IPS-20b (cell line): ENCODE data around the gene CHMP4B.
A peak's percentile ranks its signal among the peaks of the same experiment; 100 is the strongest.

Experiments
- H3K27ac ChIP-seq: one replicate; pipeline ENCODE4 v1.5.1; 2013; ENCODE audit warnings: low read length
- H3K27me3 ChIP-seq: 2 replicates; pipeline ENCODE4 v1.6.1; 2013; ENCODE audit warnings: mild to moderate bottlenecking, low read length, inconsistent platforms; ENCODE audit not compliant: insufficient read depth
- H3K36me3 ChIP-seq: 2 replicates; pipeline ENCODE4 v1.6.1; 2013; ENCODE audit warnings: low read depth, mild to moderate bottlenecking, inconsistent platforms, low read length, moderate library complexity; ENCODE audit not compliant: insufficient read depth
- H3K4me1 ChIP-seq: 2 replicates; pipeline ENCODE4 v1.6.1; 2013; ENCODE audit warnings: mild to moderate bottlenecking, control low read depth, inconsistent platforms, low read length, moderate library complexity; ENCODE audit not compliant: insufficient read depth
- H3K4me3 ChIP-seq: 2 replicates; pipeline ENCODE4 v1.5.1; 2013; ENCODE audit warnings: mild to moderate bottlenecking, low read length, inconsistent platforms
- H3K9ac ChIP-seq: 2 replicates; pipeline ENCODE4 v1.6.1; 2013; ENCODE audit warnings: low read depth, mild to moderate bottlenecking, inconsistent platforms, low read length, moderate library complexity
- H3K9me3 ChIP-seq: 2 replicates; pipeline ENCODE4 v1.6.1; 2013; ENCODE audit warnings: mild to moderate bottlenecking, low read depth, low read length, inconsistent platforms; ENCODE audit not compliant: insufficient read depth

CHMP4B gene

GRCh38 chr20:33811776-33812151 is 616 bp downstream of the CHMP4B start:
- Histone ChIP-seq H3K4me3 (peak overlapping the region; percentile 72), H3K27me3 (no peaks in the 10 kb centered on the region), H3K36me3 (peaks cover 5% of the 10 kb centered on the region; the same call in 1 of the 2 replicates), H3K9ac (peak overlapping the region; percentile 81), H3K9me3 (no peaks in the 10 kb centered on the region), H3K27ac (no peak overlapping the region), H3K4me1 (peaks cover 8% of the 10 kb centered on the region; the same call in 1 of the 2 replicates)

GRCh38 chr20:33812152-33812849 is 1.2 kb downstream of the CHMP4B start:
- Histone ChIP-seq H3K9me3 (no peaks in the 10 kb centered on the region), H3K36me3 (peaks cover 5% of the 10 kb centered on the region; the same call in 1 of the 2 replicates), H3K9ac (peak overlapping the region; percentile 81), H3K27ac (no peak overlapping the region), H3K4me1 (peaks cover 8% of the 10 kb centered on the region; the same call in 1 of the 2 replicates), H3K27me3 (no peaks in the 10 kb centered on the region), H3K4me3 (peak overlapping the region; percentile 72)

GRCh38 chr20:33812908-33813462 is 1.8 kb downstream of the CHMP4B start:
- Histone ChIP-seq H3K4me1 (peaks cover 8% of the 10 kb centered on the region; the same call in 1 of the 2 replicates), H3K9me3 (no peaks in the 10 kb centered on the region), H3K27me3 (no peaks in the 10 kb centered on the region), H3K4me3 (peak overlapping the region; percentile 72), H3K9ac (peak overlapping the region; percentile 81; the same call in 1 of the 2 replicates), H3K27ac (no peak overlapping the region), H3K36me3 (peaks cover 5% of the 10 kb centered on the region; the same call in 1 of the 2 replicates)

- Histone ChIP-seq H3K27ac (no peak overlapping the region), H3K9me3 (no peaks in the 10 kb centered on the region)
Observed at GRCh38 chr20:33814238-33814712, 3.1 kb downstream of the CHMP4B start.

GRCh38 chr20:33815671-33816070 is 4.5 kb downstream of the CHMP4B start:
- Histone ChIP-seq H3K27ac (no peak overlapping the region), H3K27me3 (no peaks in the 10 kb centered on the region), H3K36me3 (peaks cover 5% of the 10 kb centered on the region; the same call in 1 of the 2 replicates), H3K9me3 (no peaks in the 10 kb centered on the region), H3K4me1 (peaks cover 8% of the 10 kb centered on the region; the same call in 1 of the 2 replicates), H3K9ac (no peak overlapping the region), H3K4me3 (no peak overlapping the region)

More at GRCh38 chr20:33814238-33814712, 3.1 kb downstream of the CHMP4B start:
- H3K9ac ChIP-seq = no peak overlapping the region
- H3K4me1 ChIP-seq = peaks cover 8% of the 10 kb centered on the region; the same call in 1 of the 2 replicates
- peaks cover 5% of the 10 kb centered on the region; the same call in 1 of the 2 replicates for H3K36me3 ChIP-seq
- H3K4me3 ChIP-seq = no peak overlapping the region
- H3K27me3 ChIP-seq = no peaks in the 10 kb centered on the region

- peaks cover 8% of the 10 kb centered on the region; the same call in 1 of the 2 replicates for H3K4me1 ChIP-seq
Observed at GRCh38 chr20:33816191-33816590, 5.0 kb downstream of the CHMP4B start.

GRCh38 chr20:33817411-33817810 is 6.3 kb downstream of the CHMP4B start:
- Histone ChIP-seq H3K27ac (no peak overlapping the region), H3K4me1 (peaks cover 7% of the 10 kb centered on the region; the same call in 1 of the 2 replicates), H3K36me3 (peaks cover 5% of the 10 kb centered on the region; the same call in 1 of the 2 replicates), H3K9me3 (no peaks in the 10 kb centered on the region), H3K9ac (no peak overlapping the region), H3K27me3 (no peaks in the 10 kb centered on the region), H3K4me3 (no peak overlapping the region)

More at GRCh38 chr20:33816191-33816590, 5.0 kb downstream of the CHMP4B start:
- Histone ChIP-seq H3K9ac (no peak overlapping the region), H3K4me3 (no peak overlapping the region), H3K36me3 (peaks cover 5% of the 10 kb centered on the region; the same call in 1 of the 2 replicates), H3K27me3 (no peaks in the 10 kb centered on the region), H3K27ac (no peak overlapping the region), H3K9me3 (no peaks in the 10 kb centered on the region)

GRCh38 chr20:33819456-33819855 is 8.3 kb downstream of the CHMP4B start:
- Histone ChIP-seq H3K27me3 (no peaks in the 10 kb centered on the region), H3K27ac (no peak overlapping the region), H3K36me3 (peaks cover 5% of the 10 kb centered on the region; the same call in 1 of the 2 replicates), H3K9ac (no peak overlapping the region), H3K4me1 (no peaks in the 10 kb centered on the region), H3K4me3 (no peak overlapping the region), H3K9me3 (no peaks in the 10 kb centered on the region)

- H3K4me1 ChIP-seq = peaks cover 6% of the 10 kb centered on the region
- no peak overlapping the region for H3K4me3 ChIP-seq
- no peak overlapping the region for H3K9ac ChIP-seq
- no peak overlapping the region for H3K27ac ChIP-seq
- H3K27me3 ChIP-seq = no peaks in the 10 kb centered on the region
- no peaks in the 10 kb centered on the region for H3K9me3 ChIP-seq
- H3K36me3 ChIP-seq = peaks cover 3% of the 10 kb centered on the region; the same call in 1 of the 2 replicates
Observed at GRCh38 chr20:33820362-33820761, 9.2 kb downstream of the CHMP4B start.

- no peaks in the 10 kb centered on the region for H3K27me3 ChIP-seq
- no peak overlapping the region for H3K9ac ChIP-seq
- H3K36me3 ChIP-seq = no peaks in the 10 kb centered on the region
Observed at GRCh38 chr20:33821270-33821836, 10.2 kb downstream of the CHMP4B start.

GRCh38 chr20:33822423-33822822 is 11.3 kb downstream of the CHMP4B start:
- Histone ChIP-seq H3K9ac (no peak overlapping the region), H3K27me3 (no peaks in the 10 kb centered on the region), H3K27ac (no peak overlapping the region), H3K4me3 (no peak overlapping the region), H3K9me3 (no peaks in the 10 kb centered on the region), H3K4me1 (peaks cover 20% of the 10 kb centered on the region), H3K36me3 (no peaks in the 10 kb centered on the region)

More at GRCh38 chr20:33821270-33821836, 10.2 kb downstream of the CHMP4B start:
- Histone ChIP-seq H3K27ac (no peak overlapping the region), H3K4me3 (no peak overlapping the region), H3K4me1 (peaks cover 16% of the 10 kb centered on the region), H3K9me3 (no peaks in the 10 kb centered on the region)
